Adipocyte (in vitro differentiated cells): Measurements from ENCODE around the gene HSD17B3.

ENCODE experiments used
- DNase-seq: peaks from one replicate; pipeline ENCODE4 v3.0.0-alpha.2; 2015; ENCODE audit warnings: low read depth
- H3K27me3 ChIP-seq: replicated peaks from 2 replicates; pipeline ENCODE4 v1.7.0; 2013; ENCODE audit warnings: mild to moderate bottlenecking, low read length, moderate library complexity; ENCODE audit not compliant: control insufficient read depth, insufficient read depth
- H3K36me3 ChIP-seq: 2 replicates; pipeline ENCODE4 v1.7.0; 2013; ENCODE audit warnings: low read length, mild to moderate bottlenecking, moderate library complexity; ENCODE audit not compliant: control insufficient read depth, insufficient read depth, severe bottlenecking
- H3K4me1 ChIP-seq: 2 replicates; pipeline ENCODE4 v1.7.0; 2013; ENCODE audit warnings: mild to moderate bottlenecking, low read length, moderate library complexity; ENCODE audit not compliant: control insufficient read depth, insufficient read depth
- H3K4me3 ChIP-seq: 2 replicates; pipeline ENCODE4 v1.7.0; 2013; ENCODE audit warnings: mild to moderate bottlenecking, low read length, moderate library complexity
- H3K9ac ChIP-seq: 2 replicates; pipeline ENCODE4 v1.7.0; 2013; ENCODE audit warnings: mild to moderate bottlenecking, low read length, moderate library complexity
- H3K9me3 ChIP-seq: 2 replicates; pipeline ENCODE4 v1.7.0; 2013; ENCODE audit warnings: mild to moderate bottlenecking, low read length, moderate library complexity; ENCODE audit not compliant: control insufficient read depth

HSD17B3 gene

DNA sequence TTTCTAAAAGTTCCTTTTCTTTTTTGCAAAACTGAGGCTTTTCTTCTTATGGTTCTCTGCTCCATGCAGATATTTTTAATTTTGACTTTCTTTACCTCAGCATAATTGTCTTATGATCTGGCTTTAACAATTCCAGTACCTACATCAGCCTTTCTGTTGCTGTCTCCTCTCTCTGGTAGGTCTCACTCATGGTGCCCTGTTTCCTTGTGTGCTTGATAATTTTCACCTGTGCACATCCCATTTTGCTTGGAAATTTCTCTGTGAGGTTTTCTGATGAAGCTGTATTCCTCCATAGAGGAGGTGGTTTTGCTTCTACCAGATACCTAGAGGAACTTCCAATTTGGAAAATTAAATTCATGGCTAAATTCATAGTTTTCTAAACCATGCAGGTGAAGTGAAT, 2.3 kb upstream of the HSD17B3 start:
- no peaks in the 10 kb centered on the region for H3K27me3 ChIP-seq
- peaks cover 6% of the 10 kb centered on the region for H3K9me3 ChIP-seq
- H3K9ac ChIP-seq, result no peak overlapping the region
- no peaks in the 10 kb centered on the region for H3K4me1 ChIP-seq
- no peaks in the 10 kb centered on the region for H3K36me3 ChIP-seq
- no peak for DNase-seq
- H3K4me3 ChIP-seq, result no peak overlapping the region

DNA sequence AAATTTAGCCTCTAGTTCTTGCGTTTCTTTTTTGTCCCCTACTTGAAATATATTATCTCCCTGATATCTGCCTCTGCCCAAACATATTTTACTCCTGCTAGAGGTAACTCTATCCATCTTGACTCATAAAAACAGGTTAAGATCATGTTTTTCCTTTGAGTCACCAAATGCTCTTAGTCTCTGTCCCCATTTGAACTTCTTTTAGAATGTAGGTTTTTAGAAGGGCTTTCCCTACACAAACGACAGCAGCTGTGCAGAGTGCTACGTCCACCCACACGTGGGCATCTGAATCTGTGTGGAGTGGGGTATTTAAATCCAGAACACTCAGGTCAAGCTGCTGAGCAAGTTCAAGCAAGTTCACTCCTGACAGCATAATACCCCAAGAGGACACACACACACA, 2.2 kb downstream of the HSD17B3 start:
- no peaks in the 10 kb centered on the region for H3K27me3 ChIP-seq
- H3K4me1 ChIP-seq, result no peaks in the 10 kb centered on the region
- H3K9me3 ChIP-seq, result peaks cover 6% of the 10 kb centered on the region
- H3K36me3 ChIP-seq, result no peaks in the 10 kb centered on the region
- peak; percentile 35 for DNase-seq
- no peak overlapping the region for H3K4me3 ChIP-seq
- no peak overlapping the region for H3K9ac ChIP-seq

DNA sequence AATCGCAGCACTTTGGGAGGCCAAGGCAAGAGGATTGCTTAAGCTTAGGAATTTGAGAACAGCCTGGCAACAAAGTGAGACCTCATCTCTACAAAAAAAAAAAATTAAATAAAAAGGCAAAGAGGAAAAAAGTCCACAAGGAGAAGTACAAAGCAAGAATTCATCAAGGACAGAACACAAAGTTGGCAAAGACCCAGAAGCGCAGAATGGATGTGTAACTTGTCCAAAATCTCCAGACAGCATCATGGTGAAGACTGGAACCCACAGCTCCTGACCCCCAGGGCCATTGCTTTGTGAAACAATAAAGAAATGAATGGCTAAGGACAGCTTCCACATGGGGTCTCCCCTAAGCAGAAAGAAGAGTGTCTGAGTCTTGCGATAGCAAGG, 7.8 kb downstream of the HSD17B3 start:
- H3K4me1 ChIP-seq, result peaks cover 3% of the 10 kb centered on the region
- no peaks in the 10 kb centered on the region for H3K9me3 ChIP-seq
- no peak overlapping the region for H3K4me3 ChIP-seq
- H3K27me3 ChIP-seq, result no peaks in the 10 kb centered on the region
- DNase-seq, result no peak
- no peak overlapping the region for H3K9ac ChIP-seq
- no peaks in the 10 kb centered on the region for H3K36me3 ChIP-seq

DNA sequence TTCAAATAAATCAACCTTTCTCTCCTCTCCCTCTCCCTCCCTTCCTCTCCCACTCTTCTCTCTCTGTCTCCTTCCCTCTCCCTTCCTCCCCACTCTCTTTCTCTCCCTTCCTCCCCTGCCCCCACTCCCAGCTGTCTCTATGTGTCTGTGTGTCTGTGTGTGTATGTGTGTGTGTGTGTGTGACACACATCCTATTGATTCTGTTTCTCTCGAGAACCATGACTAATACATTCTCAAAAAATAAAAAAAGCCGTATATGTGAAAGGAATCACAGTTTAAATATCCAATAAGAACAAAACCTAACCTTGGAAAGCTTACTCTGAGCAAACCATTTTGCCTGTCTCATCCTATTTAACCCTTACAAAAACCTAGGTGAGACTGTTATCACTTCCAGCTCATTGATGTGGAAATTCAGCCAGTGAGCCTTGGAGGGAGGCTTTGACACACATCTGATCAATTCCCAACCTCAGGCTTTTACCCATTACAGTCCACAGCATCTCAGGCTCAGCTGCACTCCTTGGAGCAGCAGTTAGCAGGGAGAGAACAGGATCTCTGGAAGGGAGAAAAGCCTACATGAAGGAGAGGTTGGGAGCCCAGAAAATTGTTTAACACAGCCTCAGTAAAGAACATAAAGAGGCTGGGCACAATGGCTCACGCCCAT, 8.3 kb downstream of the HSD17B3 start:
- H3K27me3 ChIP-seq, result no peaks in the 10 kb centered on the region
- H3K4me3 ChIP-seq, result no peak overlapping the region
- DNase-seq, result peak; percentile 20
- peaks cover 3% of the 10 kb centered on the region for H3K4me1 ChIP-seq
- H3K36me3 ChIP-seq, result no peaks in the 10 kb centered on the region
- no peak overlapping the region for H3K9ac ChIP-seq
- no peaks in the 10 kb centered on the region for H3K9me3 ChIP-seq

DNA sequence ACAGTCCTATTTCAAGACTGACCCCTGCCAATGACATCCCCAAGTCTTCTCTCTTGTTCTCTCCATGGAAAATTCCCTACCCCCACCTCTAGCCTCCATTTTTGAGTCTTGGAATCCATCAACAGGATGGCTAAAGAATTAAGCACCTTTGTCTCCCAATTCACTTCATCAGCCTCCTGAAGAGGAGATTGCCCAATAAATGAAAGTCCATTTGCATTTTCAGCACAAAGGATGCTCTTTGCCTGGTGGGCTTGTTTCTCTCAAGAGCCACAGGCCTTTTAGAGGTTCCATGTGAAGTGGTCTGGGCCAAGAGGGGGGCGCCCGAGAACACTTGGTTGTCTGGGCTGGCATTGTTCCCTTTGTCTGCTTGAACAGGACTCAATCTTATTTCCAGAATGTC, 12.6 kb downstream of the HSD17B3 start:
- H3K9me3 ChIP-seq, result peaks cover 2% of the 10 kb centered on the region
- DNase-seq, result no peak
- H3K9ac ChIP-seq, result no peak overlapping the region

DNA sequence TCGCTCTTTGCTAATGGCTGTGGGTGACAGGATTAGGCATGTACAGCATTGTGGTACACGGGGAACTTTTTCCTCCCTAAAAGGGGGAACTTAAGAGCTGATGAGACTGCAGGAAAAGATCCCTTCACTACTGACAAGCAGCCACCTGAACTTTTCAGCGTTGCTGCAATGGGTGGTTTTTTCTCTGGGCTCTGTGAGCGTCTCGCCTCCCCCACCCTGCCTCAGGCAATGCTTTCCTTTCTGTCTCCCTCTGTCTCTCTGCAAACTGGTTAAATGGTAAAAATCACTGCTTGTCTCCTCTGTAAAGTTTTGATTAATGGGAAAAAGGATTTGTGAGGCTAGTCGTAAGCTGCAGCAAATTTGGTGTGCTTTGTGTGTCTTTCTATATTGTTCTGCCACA, 20.3 kb downstream of the HSD17B3 start:
- Histone ChIP-seq H3K27me3 (no peaks in the 10 kb centered on the region), H3K9ac (no peak overlapping the region), H3K36me3 (no peaks in the 10 kb centered on the region), H3K4me1 (peaks cover 12% of the 10 kb centered on the region), H3K9me3 (peaks cover 9% of the 10 kb centered on the region), H3K4me3 (no peak overlapping the region)
- DNase-seq, result no peak

More for the DNA sequence above, 12.6 kb downstream of the HSD17B3 start:
- Histone ChIP-seq H3K36me3 (no peaks in the 10 kb centered on the region), H3K4me3 (no peak overlapping the region), H3K27me3 (no peaks in the 10 kb centered on the region), H3K4me1 (peaks cover 3% of the 10 kb centered on the region)

DNA sequence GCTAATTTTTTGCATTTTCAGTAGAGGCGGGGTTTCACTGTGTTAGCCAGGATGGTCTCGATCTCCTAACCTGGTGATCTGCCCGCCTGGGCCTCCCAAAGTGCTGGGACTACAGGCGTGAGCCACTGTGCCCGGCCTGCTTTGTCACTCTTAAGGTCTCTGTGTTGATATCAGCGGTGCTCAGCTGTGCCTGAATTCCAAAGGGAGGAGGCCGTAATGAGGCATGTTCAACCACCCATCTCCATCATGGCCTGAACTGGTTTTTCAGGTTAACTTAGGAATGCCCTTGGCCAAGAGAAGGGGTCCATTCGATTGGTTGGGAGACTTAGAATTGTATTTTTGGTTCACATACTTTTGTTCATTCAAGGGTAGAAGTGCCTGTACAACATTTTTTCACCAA, 22.0 kb downstream of the HSD17B3 start:
- no peak overlapping the region for H3K9ac ChIP-seq
- peaks cover 24% of the 10 kb centered on the region for H3K9me3 ChIP-seq
- H3K36me3 ChIP-seq, result no peaks in the 10 kb centered on the region

DNA sequence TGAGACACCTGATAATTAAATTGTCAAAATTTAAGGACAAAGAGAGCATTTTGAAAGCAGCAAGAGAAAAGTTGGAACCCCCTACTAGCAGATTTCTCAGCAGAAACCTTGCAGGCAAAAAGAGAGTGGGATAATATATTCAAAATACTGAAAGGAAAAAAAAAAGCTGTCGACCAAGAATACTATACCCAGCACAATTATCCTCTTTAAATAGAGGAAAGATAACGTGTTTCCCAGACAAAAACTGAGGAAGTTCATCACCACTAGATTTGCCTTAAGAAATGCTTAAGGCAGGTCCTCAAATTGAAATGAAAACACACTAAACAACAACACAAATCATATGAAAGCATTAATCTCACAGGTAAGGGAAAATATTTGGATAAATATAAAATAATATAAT, 27.0 kb downstream of the HSD17B3 start:
- Histone ChIP-seq H3K9ac (no peak overlapping the region), H3K4me1 (peaks cover 1% of the 10 kb centered on the region), H3K9me3 (peaks cover 38% of the 10 kb centered on the region), H3K4me3 (no peak overlapping the region), H3K27me3 (no peaks in the 10 kb centered on the region), H3K36me3 (no peaks in the 10 kb centered on the region)
- DNase-seq, result no peak

More for the DNA sequence above, 22.0 kb downstream of the HSD17B3 start:
- Histone ChIP-seq H3K4me1 (peaks cover 12% of the 10 kb centered on the region), H3K27me3 (no peaks in the 10 kb centered on the region), H3K4me3 (no peak overlapping the region)
- DNase-seq, result no peak

DNA sequence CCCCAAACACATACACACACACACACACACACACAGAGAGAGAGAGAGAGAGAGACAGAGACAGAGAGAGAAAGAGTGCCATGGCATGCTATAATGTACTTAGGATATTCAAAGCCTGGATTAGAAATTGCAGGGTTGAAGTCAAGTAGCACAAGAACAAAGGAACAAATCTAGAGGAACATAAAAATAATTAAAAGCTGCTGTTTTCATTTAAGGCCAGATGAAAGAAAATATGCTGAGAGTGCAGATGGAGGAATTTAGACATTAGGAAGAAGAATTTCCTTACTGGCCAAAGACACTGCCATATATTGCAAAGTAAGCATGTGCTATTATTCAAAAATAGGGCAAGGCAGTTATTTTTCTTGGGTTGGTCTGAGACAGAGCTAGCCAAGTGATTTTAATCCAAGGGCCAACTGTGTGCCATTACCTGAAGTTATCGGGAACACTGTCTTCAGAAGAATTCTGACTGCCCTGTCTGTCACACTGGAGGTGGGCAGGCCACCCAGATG, 31.7 kb downstream of the HSD17B3 start:
- Histone ChIP-seq H3K36me3 (no peaks in the 10 kb centered on the region), H3K27me3 (no peaks in the 10 kb centered on the region), H3K9ac (no peak overlapping the region), H3K4me1 (no peaks in the 10 kb centered on the region), H3K9me3 (peaks cover 26% of the 10 kb centered on the region), H3K4me3 (no peak overlapping the region)
- DNase-seq, result peak; percentile 1

DNA sequence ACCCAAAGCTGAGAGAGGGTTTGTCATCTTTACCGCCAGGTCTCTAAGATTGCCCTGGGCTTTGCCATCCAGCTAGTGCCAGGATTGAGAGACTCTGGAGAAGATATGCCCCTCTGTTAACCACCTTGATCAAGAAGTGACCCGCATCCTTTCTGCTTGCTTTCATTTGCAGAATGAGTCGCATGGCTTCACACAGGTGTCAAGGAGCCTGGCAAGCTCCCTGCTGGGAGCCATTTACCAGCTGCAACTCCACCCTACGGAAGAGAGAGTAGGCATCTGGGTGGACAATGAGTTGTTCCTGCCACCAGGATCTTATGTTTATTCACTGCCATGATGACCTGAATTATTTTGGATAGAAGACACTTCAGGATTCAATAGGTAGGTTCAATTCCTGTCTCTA, 43.0 kb downstream of the HSD17B3 start:
- Histone ChIP-seq H3K4me1 (no peaks in the 10 kb centered on the region), H3K36me3 (no peaks in the 10 kb centered on the region), H3K9ac (no peak overlapping the region), H3K4me3 (no peak overlapping the region), H3K9me3 (no peaks in the 10 kb centered on the region), H3K27me3 (peaks cover 3% of the 10 kb centered on the region)
- DNase-seq, result no peak

DNA sequence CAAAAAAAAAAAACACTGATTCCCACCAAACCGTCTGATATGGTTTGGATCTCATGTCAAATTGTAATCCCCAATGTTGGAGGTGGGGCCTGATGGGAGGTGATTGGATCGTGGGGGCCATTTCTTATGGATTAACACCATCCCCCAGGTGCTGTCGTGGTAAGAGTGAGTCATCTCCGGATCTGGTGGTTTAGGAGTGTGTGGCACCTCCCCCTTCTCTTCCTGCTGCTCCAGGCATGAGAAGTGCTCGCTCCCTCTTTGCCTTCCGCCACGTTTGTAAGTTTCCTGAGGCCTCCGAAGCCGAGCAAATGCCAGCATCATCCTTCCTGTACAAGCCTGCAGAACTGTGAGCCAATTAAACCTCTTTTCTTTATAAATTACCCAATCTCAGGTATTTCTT, 45.2 kb downstream of the HSD17B3 start:
- no peaks in the 10 kb centered on the region for H3K4me1 ChIP-seq
- no peak for DNase-seq
- peaks cover 9% of the 10 kb centered on the region for H3K27me3 ChIP-seq
- no peaks in the 10 kb centered on the region for H3K9me3 ChIP-seq
- H3K9ac ChIP-seq, result no peak overlapping the region
- H3K36me3 ChIP-seq, result no peaks in the 10 kb centered on the region
- no peak overlapping the region for H3K4me3 ChIP-seq

DNA sequence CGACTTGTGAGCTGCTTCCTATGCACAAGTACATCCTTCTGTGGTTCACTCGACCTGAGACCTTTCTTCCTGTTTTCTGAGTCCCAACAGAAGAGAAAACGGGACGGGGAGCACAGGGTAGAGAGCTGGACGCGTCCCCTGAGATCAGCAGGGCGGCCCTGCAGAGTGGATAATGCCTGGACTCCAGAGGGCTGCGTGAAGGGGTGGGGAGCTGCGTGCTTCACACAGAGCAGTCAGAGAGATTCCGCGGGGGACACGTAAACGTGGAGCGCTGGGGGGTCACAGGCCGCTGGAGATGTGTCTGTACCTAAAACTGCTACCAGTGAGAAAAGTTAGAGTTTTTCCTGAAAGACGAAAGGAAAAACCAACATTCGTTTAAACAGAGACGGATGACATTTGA, 46.3 kb downstream of the HSD17B3 start:
- Histone ChIP-seq H3K9ac (no peak overlapping the region), H3K27me3 (peaks cover 9% of the 10 kb centered on the region), H3K4me1 (no peaks in the 10 kb centered on the region), H3K36me3 (no peaks in the 10 kb centered on the region), H3K4me3 (no peak overlapping the region), H3K9me3 (no peaks in the 10 kb centered on the region)
- no peak for DNase-seq
